ENCODE measurements around the gene ADGRB2.
A peak's percentile ranks its signal among the peaks of the same experiment; 100 is the strongest.

ADGRB2 gene

GRCh38 chr1:31764312-31765040 lies at the start of gene ADGRB2:
Gene ADGRB2, minus strand, starts transcription at chr1:31764340. Its CDS starts 7,119 bp downstream, at chr1:31757221.
- Histone ChIP-seq H3K4me3 (ENCODE audit: low read depth, low read length) (peak within 1 kb of the TSS; percentile 64), H3K9ac (ENCODE audit: low read depth, low read length) (no peak within 1 kb of the TSS), H3K4me1 (ENCODE audit: control insufficient read depth, insufficient read depth, low read length) (peaks cover 44% of the 10 kb centered on the region), H3K36me3 (ENCODE audit: control insufficient read depth, insufficient read depth, low read length) (no peaks in the 10 kb centered on the region), H3K27ac (ENCODE audit: low read depth, low read length) (no peak within 1 kb of the TSS), H3K9me3 (ENCODE audit: control insufficient read depth, insufficient read depth, low read length) (no peaks in the 10 kb centered on the region), H3K27me3 (ENCODE audit: control insufficient read depth, insufficient read depth, low read length) (peaks cover 27% of the 10 kb centered on the region)

GRCh38 chr1:31812158-31812829 lies 48.2 kb upstream of the ADGRB2 start:
- H3K4me3 ChIP-seq (ENCODE audit: low read depth, low read length) = no peak overlapping the region
- no peaks in the 10 kb centered on the region for H3K27me3 ChIP-seq (ENCODE audit: control insufficient read depth, insufficient read depth, low read length)
- no peaks in the 10 kb centered on the region for H3K36me3 ChIP-seq (ENCODE audit: control insufficient read depth, insufficient read depth, low read length)
- no peaks in the 10 kb centered on the region; the same call in 1 of the 2 replicates for H3K4me1 ChIP-seq (ENCODE audit: control insufficient read depth, insufficient read depth, low read length)
- H3K9me3 ChIP-seq (ENCODE audit: control insufficient read depth, insufficient read depth, low read length) = no peaks in the 10 kb centered on the region
- H3K27ac ChIP-seq (ENCODE audit: low read depth, low read length) = no peak overlapping the region
- H3K9ac ChIP-seq (ENCODE audit: low read depth, low read length) = no peak overlapping the region

GRCh38 chr1:31811605-31812004 lies 47.5 kb upstream of the ADGRB2 start:
- no peaks in the 10 kb centered on the region; the same call in 1 of the 2 replicates for H3K4me1 ChIP-seq (ENCODE audit: control insufficient read depth, insufficient read depth, low read length)
- no peaks in the 10 kb centered on the region for H3K36me3 ChIP-seq (ENCODE audit: control insufficient read depth, insufficient read depth, low read length)
- H3K9ac ChIP-seq (ENCODE audit: low read depth, low read length) = no peak overlapping the region
- H3K4me3 ChIP-seq (ENCODE audit: low read depth, low read length) = no peak overlapping the region
- H3K27ac ChIP-seq (ENCODE audit: low read depth, low read length) = no peak overlapping the region
- H3K27me3 ChIP-seq (ENCODE audit: control insufficient read depth, insufficient read depth, low read length) = no peaks in the 10 kb centered on the region
- H3K9me3 ChIP-seq (ENCODE audit: control insufficient read depth, insufficient read depth, low read length) = no peaks in the 10 kb centered on the region

- Histone ChIP-seq H3K27me3 (ENCODE audit: control insufficient read depth, insufficient read depth, low read length) (no peaks in the 10 kb centered on the region), H3K9me3 (ENCODE audit: control insufficient read depth, insufficient read depth, low read length) (no peaks in the 10 kb centered on the region), H3K4me3 (ENCODE audit: low read depth, low read length) (no peak overlapping the region), H3K27ac (ENCODE audit: low read depth, low read length) (no peak overlapping the region), H3K36me3 (ENCODE audit: control insufficient read depth, insufficient read depth, low read length) (no peaks in the 10 kb centered on the region), H3K4me1 (ENCODE audit: control insufficient read depth, insufficient read depth, low read length) (no peaks in the 10 kb centered on the region), H3K9ac (ENCODE audit: low read depth, low read length) (no peak overlapping the region)
These were observed 45.6 kb upstream of the ADGRB2 start for GRCh38 chr1:31809698-31810097.

- no peaks in the 10 kb centered on the region for H3K4me1 ChIP-seq (ENCODE audit: control insufficient read depth, insufficient read depth, low read length)
- H3K27me3 ChIP-seq (ENCODE audit: control insufficient read depth, insufficient read depth, low read length) = no peaks in the 10 kb centered on the region
- H3K27ac ChIP-seq (ENCODE audit: low read depth, low read length) = no peak overlapping the region
- H3K9me3 ChIP-seq (ENCODE audit: control insufficient read depth, insufficient read depth, low read length) = no peaks in the 10 kb centered on the region
- no peaks in the 10 kb centered on the region for H3K36me3 ChIP-seq (ENCODE audit: control insufficient read depth, insufficient read depth, low read length)
- no peak overlapping the region for H3K4me3 ChIP-seq (ENCODE audit: low read depth, low read length)
- H3K9ac ChIP-seq (ENCODE audit: low read depth, low read length) = no peak overlapping the region
These were observed 43.3 kb upstream of the ADGRB2 start for GRCh38 chr1:31807273-31808048.

- Histone ChIP-seq H3K27me3 (ENCODE audit: control insufficient read depth, insufficient read depth, low read length) (no peaks in the 10 kb centered on the region), H3K9ac (ENCODE audit: low read depth, low read length) (no peak overlapping the region), H3K36me3 (ENCODE audit: control insufficient read depth, insufficient read depth, low read length) (no peaks in the 10 kb centered on the region), H3K27ac (ENCODE audit: low read depth, low read length) (no peak overlapping the region), H3K4me3 (ENCODE audit: low read depth, low read length) (no peak overlapping the region), H3K9me3 (ENCODE audit: control insufficient read depth, insufficient read depth, low read length) (no peaks in the 10 kb centered on the region), H3K4me1 (ENCODE audit: control insufficient read depth, insufficient read depth, low read length) (no peaks in the 10 kb centered on the region)
These were observed 41.2 kb upstream of the ADGRB2 start for GRCh38 chr1:31805318-31805717.

GRCh38 chr1:31804098-31804497 lies 40.0 kb upstream of the ADGRB2 start:
- Histone ChIP-seq H3K9ac (ENCODE audit: low read depth, low read length) (no peak overlapping the region), H3K27ac (ENCODE audit: low read depth, low read length) (no peak overlapping the region), H3K36me3 (ENCODE audit: control insufficient read depth, insufficient read depth, low read length) (no peaks in the 10 kb centered on the region), H3K4me3 (ENCODE audit: low read depth, low read length) (no peak overlapping the region), H3K9me3 (ENCODE audit: control insufficient read depth, insufficient read depth, low read length) (no peaks in the 10 kb centered on the region), H3K27me3 (ENCODE audit: control insufficient read depth, insufficient read depth, low read length) (no peaks in the 10 kb centered on the region), H3K4me1 (ENCODE audit: control insufficient read depth, insufficient read depth, low read length) (peaks cover 2% of the 10 kb centered on the region; the same call in 1 of the 2 replicates)

- Histone ChIP-seq H3K27me3 (ENCODE audit: control insufficient read depth, insufficient read depth, low read length) (no peaks in the 10 kb centered on the region), H3K36me3 (ENCODE audit: control insufficient read depth, insufficient read depth, low read length) (no peaks in the 10 kb centered on the region), H3K9me3 (ENCODE audit: control insufficient read depth, insufficient read depth, low read length) (no peaks in the 10 kb centered on the region), H3K4me1 (ENCODE audit: control insufficient read depth, insufficient read depth, low read length) (peaks cover 6% of the 10 kb centered on the region; the same call in 1 of the 2 replicates), H3K27ac (ENCODE audit: low read depth, low read length) (no peak overlapping the region), H3K4me3 (ENCODE audit: low read depth, low read length) (no peak overlapping the region), H3K9ac (ENCODE audit: low read depth, low read length) (no peak overlapping the region)
These were observed 39.5 kb upstream of the ADGRB2 start for GRCh38 chr1:31803610-31804009.

GRCh38 chr1:31802190-31803150 lies 38.3 kb upstream of the ADGRB2 start:
- H3K4me3 ChIP-seq (ENCODE audit: low read depth, low read length) = no peak overlapping the region
- H3K27ac ChIP-seq (ENCODE audit: low read depth, low read length) = no peak overlapping the region
- H3K9ac ChIP-seq (ENCODE audit: low read depth, low read length) = no peak overlapping the region
- H3K4me1 ChIP-seq (ENCODE audit: control insufficient read depth, insufficient read depth, low read length) = peaks cover 12% of the 10 kb centered on the region; the same call in 1 of the 2 replicates
- no peaks in the 10 kb centered on the region for H3K27me3 ChIP-seq (ENCODE audit: control insufficient read depth, insufficient read depth, low read length)
- no peaks in the 10 kb centered on the region for H3K36me3 ChIP-seq (ENCODE audit: control insufficient read depth, insufficient read depth, low read length)
- no peaks in the 10 kb centered on the region for H3K9me3 ChIP-seq (ENCODE audit: control insufficient read depth, insufficient read depth, low read length)

GRCh38 chr1:31801458-31801857 lies 37.3 kb upstream of the ADGRB2 start:
- no peak overlapping the region for H3K9ac ChIP-seq (ENCODE audit: low read depth, low read length)
- no peaks in the 10 kb centered on the region for H3K9me3 ChIP-seq (ENCODE audit: control insufficient read depth, insufficient read depth, low read length)
- no peaks in the 10 kb centered on the region for H3K27me3 ChIP-seq (ENCODE audit: control insufficient read depth, insufficient read depth, low read length)
- no peak overlapping the region for H3K27ac ChIP-seq (ENCODE audit: low read depth, low read length)
- H3K4me1 ChIP-seq (ENCODE audit: control insufficient read depth, insufficient read depth, low read length) = peaks cover 12% of the 10 kb centered on the region; the same call in 1 of the 2 replicates
- no peaks in the 10 kb centered on the region for H3K36me3 ChIP-seq (ENCODE audit: control insufficient read depth, insufficient read depth, low read length)
- H3K4me3 ChIP-seq (ENCODE audit: low read depth, low read length) = no peak overlapping the region
